PC-9 (cell line): ENCODE data around the gene CCDC51. TPM values are rescaled to one million over a fixed set of nuclear protein-coding genes. Genes with fewer than 3 reads are reported as not detected.

Experiments used
- BruUV-seq: library from RNA; stranded (reverse); fragments of 400-500 nt; replicated peaks from 2 replicates; lab custom pipeline; 2021; lab: Mats Ljungman, UMichigan
- CTCF ChIA-PET: fragments of 300-600 bp; sonication (Branson Sonifier 250); formaldehyde crosslinking; loops from one replicate; lab custom pipeline; 2022; ENCODE audit warnings: antibody characterized with exemption; lab: Charles Lee
- POLR2A ChIA-PET: fragments of 300-600 bp; sonication (Branson Sonifier 250); formaldehyde crosslinking; loops from one replicate; lab custom pipeline; 2022; ENCODE audit warnings: antibody characterized with exemption; ENCODE audit not compliant: unreplicated experiment; lab: Charles Lee
- DNase-seq, 2 experiments: peaks; one replicate each; pipeline versions ENCODE4 v3.0.0 to v3.0.0-alpha.2; 2015 to 2022; ENCODE audit warnings: mixed read lengths in 1 of 2
- H2AFZ ChIP-seq: fragments of 200-600 bp; sonication (generic); 2 replicates; pipeline ENCODE4 v1.8.1; 2017; ENCODE audit warnings: antibody characterized with exemption
- H3F3A ChIP-seq: fragments of 200-600 bp; sonication (generic); 2 replicates; pipeline ENCODE4 v1.8.1; 2017; ENCODE audit warnings: antibody characterized with exemption, mild to moderate bottlenecking, low read depth; ENCODE audit not compliant: insufficient read depth
- H3K27ac ChIP-seq: fragments of 200-600 bp; sonication (generic); 2 replicates; pipeline ENCODE4 v1.6.1; 2016; ENCODE audit warnings: mixed run types
- H3K27me3 ChIP-seq: fragments of 200-600 bp; sonication (generic); 2 replicates; pipeline ENCODE4 v1.6.1; 2016; ENCODE audit warnings: low read depth, mixed run types; ENCODE audit not compliant: insufficient read depth
- H3K36me3 ChIP-seq: fragments of 200-600 bp; sonication (generic); 2 replicates; pipeline ENCODE4 v1.6.1; 2016; ENCODE audit warnings: low read depth, mixed run types
- H3K4me1 ChIP-seq: fragments of 200-600 bp; sonication (generic); replicated peaks from 2 replicates; pipeline ENCODE4 v1.6.1; 2016; ENCODE audit warnings: mixed run types; ENCODE audit not compliant: insufficient read depth
- H3K4me2 ChIP-seq: fragments of 200-600 bp; sonication (generic); 2 replicates; pipeline ENCODE4 v1.6.1; 2017; ENCODE audit warnings: mixed run types
- H3K4me3 ChIP-seq: fragments of 200-600 bp; sonication (generic); 2 replicates; pipeline ENCODE4 v1.6.1; 2016; ENCODE audit warnings: mixed run types
- H3K79me2 ChIP-seq: fragments of 200-600 bp; sonication (generic); 2 replicates; pipeline ENCODE4 v1.6.1; 2017; ENCODE audit warnings: low read depth, mixed run types
- H3K9me2 ChIP-seq: fragments of 200-600 bp; sonication (generic); 2 replicates; pipeline ENCODE4 v1.8.1; 2017; ENCODE audit warnings: mild to moderate bottlenecking; ENCODE audit not compliant: insufficient read depth
- H3K9me3 ChIP-seq: fragments of 200-600 bp; sonication (generic); 2 replicates; pipeline ENCODE4 v1.8.1; 2016; ENCODE audit warnings: low read depth; ENCODE audit not compliant: insufficient read depth
- H4K20me1 ChIP-seq: fragments of 200-600 bp; sonication (generic); 2 replicates; pipeline ENCODE4 v1.8.1; 2017; ENCODE audit not compliant: insufficient read depth
- EZH2 ChIP-seq: fragments of 200-600 bp; sonication (generic); IDR thresholded peaks from 2 replicates; pipeline ENCODE4 v1.8.0; 2017; ENCODE audit warnings: antibody characterized with exemption, low read depth
- intact Hi-C: fragments of 100-400 bp; cut with micrococcal nuclease; formaldehyde crosslinking; loops from one replicate; pipeline ENCODE4 v1.10.0; 2022; ENCODE audit not compliant: unreplicated experiment
- total RNA-seq: library from RNA; stranded (reverse); gene quantifications from 2 replicates; pipeline ENCODE4 v1.2.3, GENCODE V29; 2021
- TF ChIP-seq, protein P1 (sequence below): fragments of 200-600 bp; sonication (generic); conservative IDR thresholded peaks from 2 replicates; pipeline ENCODE4 v1.6.1; 2017; ENCODE audit warnings: mixed run types, antibody characterized with exemption, mild to moderate bottlenecking, moderate library complexity

CCDC51 gene
- total RNA-seq, 1 experiment from 2014 or later: 28.5 TPM

GRCh38 chr3:48428572-48429316 lies 11.2 kb downstream of the CCDC51 start:
- no TSS peak for BruUV-seq
- Histone ChIP-seq H3K9me2 (no peaks in the 10 kb centered on the region), H3K79me2 (peaks cover 36% of the 10 kb centered on the region), H3K4me3 (peak overlapping the region; percentile 73), H3K4me2 (peak overlapping the region; percentile 78), H3K4me1 (peaks cover 36% of the 10 kb centered on the region), H4K20me1 (no peaks in the 10 kb centered on the region), H3K27ac (no peak overlapping the region), H3K27me3 (no peaks in the 10 kb centered on the region), H3K36me3 (no peaks in the 10 kb centered on the region), H3K9me3 (no peaks in the 10 kb centered on the region), H3F3A (peaks cover 22% of the 10 kb centered on the region), H2AFZ (no peak overlapping the region; the same call in 1 of the 2 replicates)
- DNase-seq: peak in 1 of 2 experiments; percentile 34
- CTCF ChIA-PET: interaction anchor here (0.6 to 1.1 kb wide), 2 partner anchors 21 to 338 kb away, joined by 3 read pairs; no protein-coding TSS in a partner anchor
- POLR2A ChIA-PET: interaction anchor here (0.5 to 0.7 kb wide), 2 partner anchors 18 to 234 kb away, joined by 3 to 11 read pairs; no protein-coding TSS in a partner anchor
- TF ChIP-seq, protein P1, sequence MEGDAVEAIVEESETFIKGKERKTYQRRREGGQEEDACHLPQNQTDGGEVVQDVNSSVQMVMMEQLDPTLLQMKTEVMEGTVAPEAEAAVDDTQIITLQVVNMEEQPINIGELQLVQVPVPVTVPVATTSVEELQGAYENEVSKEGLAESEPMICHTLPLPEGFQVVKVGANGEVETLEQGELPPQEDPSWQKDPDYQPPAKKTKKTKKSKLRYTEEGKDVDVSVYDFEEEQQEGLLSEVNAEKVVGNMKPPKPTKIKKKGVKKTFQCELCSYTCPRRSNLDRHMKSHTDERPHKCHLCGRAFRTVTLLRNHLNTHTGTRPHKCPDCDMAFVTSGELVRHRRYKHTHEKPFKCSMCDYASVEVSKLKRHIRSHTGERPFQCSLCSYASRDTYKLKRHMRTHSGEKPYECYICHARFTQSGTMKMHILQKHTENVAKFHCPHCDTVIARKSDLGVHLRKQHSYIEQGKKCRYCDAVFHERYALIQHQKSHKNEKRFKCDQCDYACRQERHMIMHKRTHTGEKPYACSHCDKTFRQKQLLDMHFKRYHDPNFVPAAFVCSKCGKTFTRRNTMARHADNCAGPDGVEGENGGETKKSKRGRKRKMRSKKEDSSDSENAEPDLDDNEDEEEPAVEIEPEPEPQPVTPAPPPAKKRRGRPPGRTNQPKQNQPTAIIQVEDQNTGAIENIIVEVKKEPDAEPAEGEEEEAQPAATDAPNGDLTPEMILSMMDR: no peak
- no peak for TF ChIP-seq EZH2
- intact Hi-C loops: no loop called here

GRCh38 chr3:48428088-48428571 lies 11.8 kb downstream of the CCDC51 start:
- Histone ChIP-seq H4K20me1 (no peaks in the 10 kb centered on the region), H3K9me2 (no peaks in the 10 kb centered on the region), H2AFZ (no peak overlapping the region), H3K27ac (no peak overlapping the region), H3K9me3 (no peaks in the 10 kb centered on the region), H3K4me3 (peak overlapping the region; percentile 73; the same call in 1 of the 2 replicates), H3K4me1 (peaks cover 30% of the 10 kb centered on the region), H3K27me3 (no peaks in the 10 kb centered on the region), H3K4me2 (peak overlapping the region; percentile 78), H3F3A (peaks cover 16% of the 10 kb centered on the region), H3K79me2 (peaks cover 34% of the 10 kb centered on the region), H3K36me3 (no peaks in the 10 kb centered on the region)
- ChIA-PET POLR2A (no interaction called here), CTCF (interaction anchor here (0.6 to 1.1 kb wide), 2 partner anchors 20 to 338 kb away, joined by 3 read pairs; no protein-coding TSS in a partner anchor)
- no peak for TF ChIP-seq EZH2
- TF ChIP-seq, protein P1: no peak
- no peak for DNase-seq
- intact Hi-C loops: no loop called here
- TSS peak; percentile 16 for BruUV-seq

DNA sequence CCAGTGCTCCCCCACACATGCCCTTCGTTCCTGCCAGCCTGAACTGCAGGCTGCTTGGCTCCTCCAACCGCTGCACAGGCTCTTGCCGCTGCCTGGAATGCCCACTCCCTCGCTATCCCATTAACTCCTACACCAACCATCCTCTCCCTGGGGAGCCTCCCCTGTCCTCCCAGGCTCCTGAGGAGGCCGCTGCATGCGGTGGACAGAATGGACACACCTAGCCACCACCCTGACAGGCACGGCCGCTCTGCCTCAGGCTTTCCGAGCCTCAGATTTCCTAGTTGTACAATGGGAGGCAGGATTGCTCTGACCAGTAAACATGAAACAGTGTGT lies 12.3 kb downstream of the CCDC51 start:
- H3K27me3 ChIP-seq: no peaks in the 10 kb centered on the region
- H3K4me1 ChIP-seq: peaks cover 25% of the 10 kb centered on the region
- no TSS peak for BruUV-seq
- H3F3A ChIP-seq: peaks cover 15% of the 10 kb centered on the region
- peak overlapping the region; percentile 78; the same call in 1 of the 2 replicates for H3K4me2 ChIP-seq
- H3K9me2 ChIP-seq: no peaks in the 10 kb centered on the region
- POLR2A ChIA-PET: interaction anchor here (0.6 kb wide), 1 partner anchor 693 kb away, joined by 3 read pairs; the partner anchor contains the start of gene USP19
- no peak overlapping the region for H3K4me3 ChIP-seq
- CTCF ChIA-PET: no interaction called here
- H2AFZ ChIP-seq: no peak overlapping the region
- peaks cover 30% of the 10 kb centered on the region for H3K79me2 ChIP-seq
- H3K27ac ChIP-seq: no peak overlapping the region
- no peaks in the 10 kb centered on the region for H3K36me3 ChIP-seq
- no peak for DNase-seq
- TF ChIP-seq, protein P1: no peak
- no peak for TF ChIP-seq EZH2
- intact Hi-C loops: no loop called here
- H4K20me1 ChIP-seq: no peaks in the 10 kb centered on the region
- no peaks in the 10 kb centered on the region for H3K9me3 ChIP-seq
